Calu3 (cell line): ENCODE data around the gene NBDY. TPM values are rescaled to one million over a fixed set of nuclear protein-coding genes. Genes with fewer than 3 reads are reported as not detected.
"Not testable (repeated sequence)": the region's sequence is repeated elsewhere in the genome, so short reads cannot be mapped to it uniquely, and the experiment has no call there.

Experiments
- BruUV-seq: library from RNA; stranded (reverse); fragments of 400-500 nt; replicated peaks from 2 replicates; lab custom pipeline; 2021; lab: Mats Ljungman, UMichigan
- CTCF ChIA-PET: fragments of 300-600 bp; sonication (Branson Sonifier 250); formaldehyde crosslinking; loops from one replicate; lab custom pipeline; 2022; ENCODE audit warnings: antibody characterized with exemption; lab: Charles Lee
- DNase-seq: peaks from one replicate; pipeline ENCODE4 v3.0.0; 2022
- H3K27ac Mint-ChIP-seq: one replicate; pipeline ENCODE4 v1.8.0; 2022; ENCODE audit warnings: mixed read lengths; ENCODE audit not compliant: unreplicated experiment
- H3K27me3 Mint-ChIP-seq: one replicate; pipeline ENCODE4 v1.8.0; 2022; ENCODE audit warnings: mixed read lengths; ENCODE audit not compliant: unreplicated experiment
- H3K36me3 Mint-ChIP-seq: one replicate; pipeline ENCODE4 v1.8.0; 2022; ENCODE audit warnings: mild to moderate bottlenecking, moderate library complexity, mixed read lengths; ENCODE audit not compliant: insufficient read depth, unreplicated experiment
- H3K4me1 Mint-ChIP-seq: one replicate; pipeline ENCODE4 v1.8.0; 2022; ENCODE audit warnings: mild to moderate bottlenecking, low read depth, mixed read lengths; ENCODE audit not compliant: unreplicated experiment
- H3K4me3 Mint-ChIP-seq: one replicate; pipeline ENCODE4 v1.8.0; 2022; ENCODE audit warnings: mild to moderate bottlenecking, low read depth, moderate library complexity, mixed read lengths; ENCODE audit not compliant: unreplicated experiment
- H3K9me3 Mint-ChIP-seq: one replicate; pipeline ENCODE4 v1.8.0; 2022; ENCODE audit warnings: low read depth, mixed read lengths; ENCODE audit not compliant: unreplicated experiment
- CTCF ChIP-seq: fragments of 200-600 bp; IDR thresholded peaks from one replicate; pipeline ENCODE4 v1.8.0; 2022; ENCODE audit warnings: antibody characterized with exemption; ENCODE audit not compliant: unreplicated experiment
- intact Hi-C: fragments of 100-400 bp; cut with micrococcal nuclease; formaldehyde crosslinking; loops from one replicate; pipeline ENCODE4 v1.10.0; 2022; ENCODE audit not compliant: unreplicated experiment
- total RNA-seq: library from RNA; stranded (reverse); gene quantifications from 2 replicates; pipeline ENCODE4 v1.2.3, GENCODE V29; 2022

NBDY gene
- total RNA-seq, 1 experiment from 2014 or later = 57.1 TPM

- CTCF ChIA-PET = no interaction called here
- Mint-ChIP-seq H3K36me3 (no peaks in the 10 kb centered on the region), H3K27me3 (no peaks in the 10 kb centered on the region), H3K9me3 (peaks cover 8% of the 10 kb centered on the region), H3K4me1 (no peaks in the 10 kb centered on the region), H3K4me3 (no peak overlapping the region), H3K27ac (no peak overlapping the region)
- no peak for DNase-seq
- no TSS peak for BruUV-seq
- no peak for TF ChIP-seq CTCF
- intact Hi-C loops = no loop called here
Measured at GRCh38 chrX:56757327-56757726, 28.3 kb downstream of the NBDY start.

DNA sequence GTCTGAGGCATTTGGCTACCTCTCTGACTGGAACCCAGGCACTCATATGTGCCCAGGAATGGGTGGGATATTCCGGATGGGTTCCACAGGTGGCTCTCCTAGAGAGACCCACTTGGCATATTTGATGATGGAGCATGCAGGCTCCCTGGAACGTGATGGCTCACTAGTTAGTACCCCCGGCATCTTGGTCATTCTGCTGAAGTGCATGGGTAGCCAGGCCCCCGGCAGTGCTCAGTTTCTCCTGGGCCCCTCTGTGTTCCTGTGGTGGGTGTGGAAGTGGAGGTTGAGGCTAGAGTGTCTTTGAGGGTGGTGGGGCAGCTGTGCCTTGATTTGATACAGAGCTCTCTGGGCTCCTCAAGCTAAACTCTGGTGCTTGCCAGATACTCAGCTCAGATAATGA lies 29.4 kb downstream of the NBDY start:
- Mint-ChIP-seq H3K27me3 (no peaks in the 10 kb centered on the region), H3K36me3 (no peaks in the 10 kb centered on the region), H3K9me3 (peaks cover 6% of the 10 kb centered on the region), H3K4me3 (no peak overlapping the region), H3K4me1 (no peaks in the 10 kb centered on the region), H3K27ac (no peak overlapping the region)
- BruUV-seq = no TSS peak
- TF ChIP-seq CTCF = no peak
- intact Hi-C loops = no loop called here
- CTCF ChIA-PET = no interaction called here
- no peak for DNase-seq

- BruUV-seq = no TSS peak
- DNase-seq = no peak
- Mint-ChIP-seq H3K4me1 (peaks cover 3% of the 10 kb centered on the region), H3K27me3 (no peaks in the 10 kb centered on the region), H3K36me3 (no peaks in the 10 kb centered on the region), H3K27ac (no peak overlapping the region), H3K4me3 (no peak overlapping the region), H3K9me3 (no peaks in the 10 kb centered on the region)
- intact Hi-C loops = no loop called here
- CTCF ChIA-PET = no interaction called here
- TF ChIP-seq CTCF = no peak
Measured at GRCh38 chrX:56759736-56760409, 30.8 kb downstream of the NBDY start.

- H3K27ac Mint-ChIP-seq, H3K9me3 Mint-ChIP-seq, H3K4me3 Mint-ChIP-seq, intact Hi-C loops, H3K27me3 Mint-ChIP-seq, BruUV-seq, CTCF ChIA-PET, DNase-seq, H3K4me1 Mint-ChIP-seq, H3K36me3 Mint-ChIP-seq: not testable (repeated sequence)
Measured at GRCh38 chrX:56760410-56761124, 31.5 kb downstream of the NBDY start.

DNA sequence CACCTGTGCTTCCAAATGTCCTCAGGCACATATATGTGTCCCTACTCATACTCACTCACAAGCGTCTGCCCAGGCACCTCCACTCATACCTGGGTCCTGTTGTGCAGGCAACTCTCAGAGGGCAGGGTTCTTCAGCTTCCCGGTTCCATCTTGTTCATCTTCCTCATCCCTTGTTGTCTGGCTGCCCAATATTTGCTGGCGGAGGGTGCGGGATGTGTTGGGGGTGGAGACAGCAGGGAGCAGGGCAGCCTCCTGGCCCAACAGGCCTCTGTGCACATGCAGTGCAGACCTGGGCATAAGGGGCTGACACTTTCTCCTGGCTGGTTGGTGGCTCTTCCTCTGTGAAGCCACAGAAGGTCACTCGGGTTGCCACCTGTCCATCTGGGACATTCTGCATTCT lies 32.1 kb downstream of the NBDY start:
- DNase-seq = no peak
- no peaks in the 10 kb centered on the region for H3K36me3 Mint-ChIP-seq
- H3K4me3 Mint-ChIP-seq = no peak overlapping the region
- BruUV-seq = no TSS peak
- H3K9me3 Mint-ChIP-seq = no peaks in the 10 kb centered on the region
- H3K27me3 Mint-ChIP-seq = no peaks in the 10 kb centered on the region
- TF ChIP-seq CTCF = no peak
- CTCF ChIA-PET = no interaction called here
- intact Hi-C loops = no loop called here
- no peak overlapping the region for H3K27ac Mint-ChIP-seq
- H3K4me1 Mint-ChIP-seq = peaks cover 10% of the 10 kb centered on the region
